NCI-H1048 (cell line): ENCODE results near the gene NT5C.
"Not testable (repeated sequence)": the region's sequence is repeated elsewhere in the genome, so short reads cannot be mapped to it uniquely, and the experiment has no call there.

ENCODE experiments used
- DNase-seq: peaks from one replicate; lab custom pipeline; 2025; lab: John Stamatoyannopoulos, UW

The NT5C gene

DNA sequence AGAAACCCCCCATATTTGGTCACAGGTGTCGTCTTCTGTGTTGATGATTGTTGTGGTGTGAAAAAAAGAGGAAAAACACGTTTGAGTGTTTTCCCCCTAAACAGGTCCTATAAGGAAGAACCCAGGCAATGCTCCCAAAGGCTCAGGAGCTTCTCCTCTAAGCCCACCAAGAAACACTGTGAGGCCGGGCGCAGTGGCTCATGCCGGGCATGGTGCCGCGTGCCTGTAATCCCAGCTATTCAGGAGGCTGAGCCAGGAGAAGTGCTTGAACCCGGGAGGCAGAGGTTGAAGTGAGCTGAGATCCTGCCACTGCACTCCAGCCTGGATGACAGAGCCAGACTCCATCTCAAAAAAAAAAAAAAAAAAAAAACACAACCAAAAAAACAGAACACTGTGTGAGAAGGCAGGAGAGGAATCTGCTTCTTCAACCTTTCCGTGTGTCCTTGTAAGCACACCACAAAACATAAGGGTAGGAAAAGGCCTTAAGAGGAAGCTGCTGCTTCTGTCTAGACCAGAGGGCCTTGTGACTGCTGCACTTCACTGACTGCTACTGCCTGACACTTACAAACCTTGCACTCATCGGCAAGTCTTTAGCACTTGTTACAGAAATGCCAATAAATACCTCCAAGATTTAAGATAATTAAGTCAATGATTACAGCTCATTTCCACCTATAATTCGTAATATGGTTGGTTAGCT lies 13.4 kb upstream of the NT5C start:
- DNase-seq: no peak

GRCh38 chr17:75142236-75142971 lies 10.9 kb upstream of the NT5C start:
- no peak for DNase-seq

DNA sequence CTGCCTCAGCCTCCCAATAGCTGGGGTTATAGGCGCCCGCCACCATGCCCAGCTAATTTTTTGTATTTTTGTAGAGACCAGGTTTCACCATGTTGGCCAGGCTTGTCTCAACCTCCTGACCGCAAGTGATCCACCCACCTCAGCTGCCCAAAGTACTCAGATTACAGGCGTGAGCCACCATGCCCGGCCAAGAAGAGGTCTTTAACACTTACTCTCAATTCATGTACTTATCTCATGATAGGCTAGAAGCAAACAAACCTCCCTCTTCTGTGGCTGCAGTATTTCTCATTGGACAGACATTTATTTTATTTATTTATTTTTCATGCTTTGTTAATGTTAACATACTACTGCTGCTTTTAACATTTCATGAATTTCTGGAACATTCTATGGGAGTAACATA lies 7.0 kb upstream of the NT5C start:
- DNase-seq: no peak

DNA sequence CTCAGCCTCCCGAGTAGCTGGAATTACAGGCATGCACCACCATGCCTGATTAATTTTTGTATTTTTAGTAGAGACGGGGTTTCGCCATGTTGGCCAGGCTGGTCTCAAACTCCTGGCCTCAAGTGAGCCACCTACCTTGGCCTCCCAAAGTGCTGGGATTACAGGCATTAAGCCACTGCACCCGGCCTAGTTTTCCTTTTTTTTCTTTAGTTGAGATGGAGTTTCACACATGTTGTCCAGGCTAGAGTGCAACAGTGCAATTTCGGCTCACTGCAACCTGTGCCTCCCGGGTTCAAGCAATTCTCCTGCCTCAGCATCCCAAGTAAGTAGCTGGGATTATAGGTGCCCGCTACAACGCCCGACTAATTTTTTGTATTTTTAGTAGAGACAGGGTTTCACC lies 6.2 kb upstream of the NT5C start:
- DNase-seq: not testable (repeated sequence)

- no peak for DNase-seq
Measured at GRCh38 chr17:75135946-75136345, 4.4 kb upstream of the NT5C start.

DNA sequence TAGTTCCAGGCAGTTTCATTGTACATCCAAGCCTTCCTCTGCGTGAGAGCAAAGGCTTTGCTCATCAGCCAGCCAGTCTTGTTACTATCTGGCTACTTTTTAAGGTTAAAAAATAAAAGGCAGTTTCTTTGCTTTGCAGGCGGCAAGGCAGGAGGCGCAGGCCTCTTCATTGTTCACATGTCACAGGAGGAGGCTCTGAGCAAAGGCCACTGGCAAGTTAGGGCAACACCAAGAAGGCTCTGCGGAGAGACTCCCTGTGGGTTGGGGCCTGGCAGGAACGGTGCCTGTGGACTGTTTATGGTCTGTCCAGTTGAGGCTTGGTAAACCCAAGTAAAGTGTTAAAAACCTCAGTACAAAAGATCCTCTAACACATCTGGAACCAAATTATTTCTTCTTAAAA lies 3.9 kb upstream of the NT5C start:
- no peak for DNase-seq

DNA sequence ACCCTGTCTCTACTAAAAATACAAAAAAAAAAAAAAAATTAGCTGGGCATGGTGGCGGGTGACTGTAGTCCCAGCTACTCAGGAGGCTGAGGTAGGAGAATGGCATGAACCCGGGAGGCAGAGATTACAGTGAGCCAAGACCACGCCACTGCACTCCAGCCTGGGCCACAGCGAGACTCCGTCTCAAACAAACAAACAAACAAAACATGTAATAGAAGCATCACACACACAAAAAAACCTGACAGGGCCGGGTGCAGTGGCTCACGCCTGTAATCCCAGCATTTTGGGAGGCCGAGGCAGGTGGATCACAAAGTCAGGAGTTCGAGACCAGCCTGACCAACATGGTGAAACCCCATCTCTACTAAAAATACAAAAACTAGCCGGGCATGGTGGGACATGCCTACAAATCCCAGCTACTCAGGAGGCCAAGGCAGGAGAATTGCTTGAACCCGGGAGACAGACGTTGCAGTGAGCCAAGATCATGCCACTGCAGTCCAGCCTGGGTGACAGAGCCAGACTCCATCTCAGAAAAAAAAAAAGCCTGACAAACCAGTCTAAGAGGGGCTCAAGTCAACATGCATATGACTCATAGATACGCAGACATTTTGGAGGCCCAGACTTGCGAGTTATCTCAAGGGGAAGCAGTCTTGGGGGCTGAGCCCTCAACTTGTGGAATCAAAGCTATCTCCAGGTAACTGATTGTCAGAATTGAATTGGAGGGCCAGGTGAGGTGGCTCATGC lies 2.2 kb upstream of the NT5C start:
- DNase-seq: not testable (repeated sequence)

GRCh38 chr17:75133001-75133400 lies 1.5 kb upstream of the NT5C start:
- no peak for DNase-seq

GRCh38 chr17:75132018-75133000 lies 767 bp upstream of the NT5C start:
- not testable (repeated sequence) for DNase-seq

DNA sequence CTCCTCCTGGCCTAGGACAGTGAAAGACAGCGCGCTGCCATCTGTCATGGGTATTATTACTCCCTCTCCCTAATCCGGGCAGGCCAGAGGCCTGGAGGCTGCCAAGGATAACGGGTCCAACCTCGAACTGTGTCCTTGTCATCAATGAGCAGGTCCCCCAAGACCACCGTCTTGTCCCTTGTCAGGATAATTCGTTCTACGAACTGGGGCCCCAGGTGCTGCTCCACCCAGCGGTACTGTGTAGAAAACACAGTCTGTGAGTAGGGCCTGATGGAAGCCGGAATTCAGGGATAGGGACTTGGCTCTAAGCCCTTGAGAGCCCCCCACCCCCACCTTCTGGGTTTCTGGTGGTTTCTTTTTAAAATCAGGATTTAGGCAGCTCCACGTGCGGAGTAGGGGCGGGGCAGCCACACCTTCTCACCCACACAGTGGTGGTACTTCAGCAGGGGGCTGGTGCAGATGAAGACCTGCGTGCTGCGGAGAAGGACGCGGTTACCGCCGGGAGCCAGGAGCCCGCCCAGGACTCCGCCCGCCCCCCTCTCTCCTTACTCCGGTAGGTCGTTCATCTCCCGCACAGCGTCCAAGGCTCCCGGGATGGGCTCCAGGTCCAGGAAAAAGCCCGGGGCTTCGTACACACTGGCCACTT lies 787 bp downstream of the NT5C start:
- peak; percentile 13 for DNase-seq

DNA sequence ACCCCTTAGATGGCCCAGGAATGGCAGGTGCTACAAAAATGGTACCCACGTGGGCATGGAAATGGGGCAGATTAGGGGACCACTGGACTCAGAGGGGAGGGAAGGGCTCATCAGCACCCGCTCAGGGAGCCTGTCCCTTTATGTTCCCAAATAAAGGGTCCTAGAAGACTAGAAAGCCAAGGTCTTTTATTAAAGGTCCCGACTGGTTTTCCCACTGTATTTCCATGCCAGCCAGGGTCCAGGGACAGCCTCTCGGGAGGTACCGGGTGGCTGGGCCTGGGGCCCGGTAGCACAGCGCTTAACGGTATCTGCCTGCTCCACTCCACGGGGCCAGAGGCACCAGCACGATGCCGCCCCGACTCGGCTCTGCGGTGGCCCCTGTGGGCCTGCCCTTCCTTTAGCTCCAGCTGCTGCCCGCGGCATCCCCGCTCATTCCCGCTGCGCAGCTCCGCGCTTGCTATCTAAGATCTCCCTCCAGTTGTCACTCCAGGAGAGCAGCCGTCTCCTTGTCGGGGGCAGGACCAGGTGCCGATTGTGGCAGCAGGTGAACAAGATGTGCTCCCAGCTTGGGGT lies 1.4 kb downstream of the NT5C start:
- DNase-seq: no peak

DNA sequence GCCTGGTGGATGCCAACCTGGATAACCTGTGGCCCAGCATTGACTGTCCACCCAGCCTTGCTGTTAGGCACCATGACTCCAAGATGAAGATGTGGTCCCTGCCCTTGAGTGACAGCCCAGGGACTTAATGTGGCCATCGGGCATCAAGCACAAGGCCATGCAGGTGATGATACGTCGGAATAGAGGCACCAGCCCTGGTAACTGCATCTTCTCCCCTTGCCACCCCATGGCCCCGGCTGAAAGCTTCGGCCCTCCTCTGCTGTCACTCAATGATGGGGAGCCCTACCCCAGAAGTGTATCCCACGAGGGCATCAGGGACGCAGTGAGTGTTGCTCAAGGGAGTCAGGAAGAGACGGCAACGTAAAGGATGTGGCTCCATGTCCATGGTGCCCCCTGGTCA lies 2.0 kb downstream of the NT5C start:
- DNase-seq: no peak

DNA sequence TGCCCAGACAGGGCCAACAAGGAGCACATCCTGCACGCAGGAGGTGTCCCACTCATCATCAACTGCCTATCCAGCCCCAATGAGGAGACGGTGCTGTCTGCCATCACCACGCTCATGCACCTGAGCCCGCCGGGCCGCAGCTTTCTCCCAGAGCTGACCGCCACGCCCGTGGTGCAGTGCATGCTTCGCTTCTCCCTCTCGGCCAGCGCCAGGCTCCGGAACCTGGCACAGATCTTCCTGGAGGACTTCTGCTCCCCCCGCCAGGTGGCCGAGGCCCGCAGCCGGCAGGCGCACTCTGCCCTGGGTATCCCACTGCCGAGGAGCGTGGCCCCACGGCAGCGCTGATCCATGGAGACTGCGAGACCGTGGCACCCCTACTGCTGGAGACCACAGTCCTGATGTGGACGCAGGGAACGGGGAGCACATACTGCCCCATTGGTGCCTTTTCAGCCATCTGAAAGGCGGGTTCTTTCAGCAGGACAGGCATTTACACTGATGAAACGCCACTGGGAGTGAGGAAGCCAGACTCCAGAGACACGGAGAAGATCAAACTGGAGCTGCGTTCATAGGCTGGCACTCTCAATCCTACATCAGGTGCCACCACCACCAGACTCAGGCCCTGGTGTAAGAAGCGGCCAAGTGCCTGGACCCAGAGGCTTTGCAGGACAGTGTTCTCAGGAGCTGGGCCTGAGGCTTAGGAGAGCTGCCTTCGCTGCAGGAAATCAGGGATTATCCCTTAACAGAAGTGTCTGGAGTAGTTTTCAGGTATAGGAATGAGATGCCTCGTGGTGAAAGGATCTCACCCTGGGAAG lies 2.6 kb downstream of the NT5C start:
- DNase-seq: no peak

GRCh38 chr17:75127936-75128335 lies 3.6 kb downstream of the NT5C start:
- DNase-seq: not testable (repeated sequence)

DNA sequence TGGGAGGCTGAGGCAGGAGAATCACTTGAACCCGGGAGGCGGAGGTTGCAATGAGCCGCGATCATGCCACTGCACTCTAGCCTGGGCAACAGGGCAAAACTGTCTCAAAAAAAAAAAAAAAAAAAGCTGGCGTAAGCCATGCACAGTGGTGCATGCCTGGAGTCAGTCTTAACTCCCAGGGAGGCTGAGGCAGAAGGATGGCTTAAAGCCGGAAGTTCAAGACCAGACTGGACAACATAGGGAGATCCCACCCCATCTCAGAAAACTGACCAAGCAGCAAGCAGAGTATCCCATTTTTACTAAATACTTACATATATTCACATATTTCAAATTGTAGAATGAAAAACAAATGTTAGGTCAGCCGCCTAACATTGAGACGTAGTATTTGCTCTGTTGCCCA lies 4.6 kb downstream of the NT5C start:
- no peak for DNase-seq

DNA sequence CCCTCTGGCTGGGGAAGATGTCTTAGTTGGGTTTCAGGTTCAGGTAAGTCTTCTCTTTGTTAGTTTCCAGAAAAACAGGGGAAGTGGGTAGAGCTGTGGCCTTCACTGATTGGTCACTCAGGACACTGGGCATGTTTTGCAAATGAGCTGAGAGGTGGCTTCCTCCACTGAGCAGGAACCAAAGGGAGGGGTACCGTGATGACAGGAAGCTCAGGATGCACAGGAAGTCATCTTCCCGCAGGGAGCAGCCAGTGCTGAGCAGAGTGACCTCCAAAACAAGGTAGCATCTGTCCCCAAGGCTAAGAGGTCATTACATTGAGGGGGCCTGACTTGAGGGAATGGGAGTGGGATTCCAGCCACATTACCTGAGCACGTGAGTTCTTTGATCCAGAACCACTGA lies 5.6 kb downstream of the NT5C start:
- no peak for DNase-seq

DNA sequence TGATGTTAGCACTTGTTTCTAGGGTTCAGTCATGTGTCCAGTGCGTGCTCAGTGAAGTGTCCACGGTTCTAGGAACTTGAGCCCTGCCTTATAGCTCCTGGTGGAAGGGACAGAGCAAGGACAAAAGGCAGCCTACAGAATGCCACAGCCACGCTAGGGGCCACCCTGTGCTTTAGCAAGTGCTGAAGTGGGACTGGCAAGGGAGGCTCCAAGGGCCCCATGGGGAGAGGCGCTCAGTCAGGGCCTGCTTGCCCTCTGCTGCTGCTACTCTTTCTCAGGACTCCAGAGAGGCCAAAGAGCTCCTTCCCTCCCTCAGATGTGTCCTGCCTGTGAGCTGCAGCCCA lies 6.8 kb downstream of the NT5C start:
- DNase-seq: no peak

- DNase-seq: no peak
Measured at GRCh38 chr17:75124041-75124818, 7.3 kb downstream of the NT5C start.

DNA sequence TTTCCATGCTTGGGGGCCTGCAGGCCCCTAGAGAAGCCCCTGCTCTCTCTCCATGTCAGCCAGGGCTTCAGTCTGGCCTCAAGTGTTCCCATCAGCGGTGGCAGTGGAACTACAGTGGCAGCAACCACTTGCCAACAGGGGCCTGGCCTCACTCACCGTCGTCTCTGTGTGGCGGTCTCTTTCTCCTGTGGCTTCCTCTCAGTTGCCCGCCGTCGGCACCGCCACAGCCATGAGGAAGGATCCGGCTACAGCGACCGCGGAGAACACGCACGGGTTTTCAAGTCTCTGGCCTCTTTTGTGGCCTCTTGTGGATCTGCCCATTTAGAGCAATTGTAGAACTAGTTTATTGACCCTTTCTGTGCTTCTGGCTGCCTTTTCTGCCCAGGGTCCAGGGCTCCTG lies 13.2 kb downstream of the NT5C start:
- DNase-seq: no peak
